ENCODE measurements around the gene TMEM207.
"Not testable (repeated sequence)": the region's sequence is repeated elsewhere in the genome, so short reads cannot be mapped to it uniquely, and the experiment has no call there.

Gene TMEM207

GRCh38 chr3:190449801-190450200 lies at the start of gene TMEM207:
TSS of gene TMEM207 (minus strand) at chr3:190449901. CDS start at chr3:190449809, 92 bp downstream.
- no peak for DNase-seq

GRCh38 chr3:190499122-190499521 lies 49.4 kb upstream of the TMEM207 start:
- DNase-seq = no peak

- DNase-seq = no peak
Observed at GRCh38 chr3:190498293-190498692, 48.6 kb upstream of the TMEM207 start.

GRCh38 chr3:190497811-190498210 lies 48.1 kb upstream of the TMEM207 start:
- DNase-seq = no peak

- no peak for DNase-seq
Observed at GRCh38 chr3:190496859-190497258, 47.2 kb upstream of the TMEM207 start.

GRCh38 chr3:190495796-190496195 lies 46.1 kb upstream of the TMEM207 start:
- no peak for DNase-seq

- no peak for DNase-seq
Observed at GRCh38 chr3:190495354-190495753, 45.7 kb upstream of the TMEM207 start.

- DNase-seq = no peak
Observed at GRCh38 chr3:190494907-190495306, 45.2 kb upstream of the TMEM207 start.

GRCh38 chr3:190492966-190493365 lies 43.3 kb upstream of the TMEM207 start:
- DNase-seq = no peak

- no peak for DNase-seq
Observed at GRCh38 chr3:190492129-190492528, 42.4 kb upstream of the TMEM207 start.

GRCh38 chr3:190491533-190492054 lies 41.9 kb upstream of the TMEM207 start:
- DNase-seq = no peak

GRCh38 chr3:190486908-190487607 lies 37.4 kb upstream of the TMEM207 start:
- DNase-seq = no peak

GRCh38 chr3:190486533-190486864 lies 36.8 kb upstream of the TMEM207 start:
- no peak for DNase-seq

GRCh38 chr3:190485830-190486532 lies 36.3 kb upstream of the TMEM207 start:
- DNase-seq = no peak

GRCh38 chr3:190481779-190482178 lies 32.1 kb upstream of the TMEM207 start:
- DNase-seq = no peak

- DNase-seq = not testable (repeated sequence)
Observed at GRCh38 chr3:190473261-190473660, 23.6 kb upstream of the TMEM207 start.

GRCh38 chr3:190467922-190468321 lies 18.2 kb upstream of the TMEM207 start:
- no peak for DNase-seq

GRCh38 chr3:190458040-190458439 lies 8.3 kb upstream of the TMEM207 start:
- DNase-seq = no peak

- no peak for DNase-seq
Observed at GRCh38 chr3:190456770-190457169, 7.1 kb upstream of the TMEM207 start.

- DNase-seq = no peak
Observed at GRCh38 chr3:190455828-190456227, 6.1 kb upstream of the TMEM207 start.

- DNase-seq = no peak
Observed at GRCh38 chr3:190448256-190448655, 1.4 kb downstream of the TMEM207 start.

GRCh38 chr3:190446573-190447279 lies 3.0 kb downstream of the TMEM207 start:
- no peak for DNase-seq

- no peak for DNase-seq
Observed at GRCh38 chr3:190444576-190445145, 5.0 kb downstream of the TMEM207 start.
